GM19455 (cell line): Measurements from ENCODE around the gene CDK14.
"Not testable (repeated sequence)": the region's sequence is repeated elsewhere in the genome, so short reads cannot be mapped to it uniquely, and the experiment has no call there.

Experiments
- ATAC-seq: cut with Tn5 transposase; IDR thresholded peaks from one replicate; pipeline ENCODE4 v1.9.1; 2021; ENCODE audit not compliant: unreplicated experiment

The CDK14 gene

GRCh38 chr7:90715067-90715466 lies 118.9 kb downstream of the CDK14 start:
- ATAC-seq, result peak; percentile 45

- no peak for ATAC-seq
These were observed 121.4 kb downstream of the CDK14 start for GRCh38 chr7:90717296-90718060.

- ATAC-seq, result no peak
These were observed 123.0 kb downstream of the CDK14 start for GRCh38 chr7:90719155-90719554.

DNA sequence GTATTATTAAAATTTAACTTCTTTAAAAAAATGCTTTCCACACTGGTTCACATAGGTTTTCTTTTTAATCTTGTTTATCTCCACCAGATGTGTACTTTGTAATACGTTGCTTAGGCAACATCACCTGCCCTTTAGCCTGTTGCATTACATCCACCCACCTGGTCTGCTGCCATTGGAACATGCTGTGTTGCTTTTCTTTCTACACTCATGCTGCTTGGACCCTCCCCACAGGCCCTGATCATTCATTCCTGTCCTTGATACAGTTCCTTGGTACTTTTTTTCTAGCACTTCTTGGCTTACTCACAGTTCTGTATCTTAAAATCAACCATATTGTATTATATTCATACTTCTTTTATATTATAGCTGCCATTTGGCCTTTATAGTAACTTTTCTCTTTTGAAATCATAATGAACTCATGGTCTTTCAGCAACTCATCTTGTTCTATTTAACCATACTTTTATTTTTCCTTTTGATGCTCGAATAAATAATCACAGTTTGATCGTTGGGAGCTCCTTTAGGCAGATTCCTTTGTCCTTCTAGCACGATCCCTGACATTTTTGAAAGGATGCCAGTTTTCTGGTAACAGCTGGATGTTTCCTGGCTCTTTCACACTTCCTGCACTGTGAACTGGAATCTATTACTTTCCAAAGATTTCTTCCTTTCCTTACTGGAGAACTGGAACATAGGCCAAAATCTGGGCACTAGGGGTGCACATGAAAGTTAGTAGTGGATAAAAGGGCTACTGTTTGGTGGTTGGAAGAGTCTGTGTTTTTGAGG lies 125.1 kb downstream of the CDK14 start:
- ATAC-seq, result no peak

- no peak for ATAC-seq
These were observed 125.8 kb downstream of the CDK14 start for GRCh38 chr7:90721869-90722431.

DNA sequence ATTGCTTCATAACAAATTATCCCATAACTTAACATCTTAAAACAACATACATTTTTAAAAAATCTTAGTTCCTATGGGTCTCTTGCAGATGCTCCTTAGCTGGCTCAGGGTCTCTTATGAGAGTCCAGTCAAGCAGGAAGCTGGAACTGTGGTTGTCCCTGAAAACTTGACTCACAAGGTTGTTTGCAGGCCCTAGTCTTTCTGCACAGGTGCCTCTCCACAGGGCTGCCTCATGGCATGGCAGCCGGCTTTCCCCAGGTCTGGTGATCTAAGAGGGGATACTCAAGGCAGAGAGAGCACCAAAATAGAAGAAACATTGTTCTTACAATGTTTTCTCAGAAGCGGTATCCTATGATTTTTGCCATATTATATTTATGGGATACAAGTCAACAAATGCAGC lies 127.1 kb downstream of the CDK14 start:
- no peak for ATAC-seq

- no peak for ATAC-seq
These were observed 127.7 kb downstream of the CDK14 start for GRCh38 chr7:90723866-90724265.

- ATAC-seq, result no peak
These were observed 130.0 kb downstream of the CDK14 start for GRCh38 chr7:90726120-90726519.

- ATAC-seq, result no peak
These were observed 130.5 kb downstream of the CDK14 start for GRCh38 chr7:90726623-90727022.

GRCh38 chr7:90727412-90727811 lies 131.3 kb downstream of the CDK14 start:
- ATAC-seq, result no peak

- ATAC-seq, result peak; percentile 75
These were observed 132.4 kb downstream of the CDK14 start for GRCh38 chr7:90728568-90728967.

DNA sequence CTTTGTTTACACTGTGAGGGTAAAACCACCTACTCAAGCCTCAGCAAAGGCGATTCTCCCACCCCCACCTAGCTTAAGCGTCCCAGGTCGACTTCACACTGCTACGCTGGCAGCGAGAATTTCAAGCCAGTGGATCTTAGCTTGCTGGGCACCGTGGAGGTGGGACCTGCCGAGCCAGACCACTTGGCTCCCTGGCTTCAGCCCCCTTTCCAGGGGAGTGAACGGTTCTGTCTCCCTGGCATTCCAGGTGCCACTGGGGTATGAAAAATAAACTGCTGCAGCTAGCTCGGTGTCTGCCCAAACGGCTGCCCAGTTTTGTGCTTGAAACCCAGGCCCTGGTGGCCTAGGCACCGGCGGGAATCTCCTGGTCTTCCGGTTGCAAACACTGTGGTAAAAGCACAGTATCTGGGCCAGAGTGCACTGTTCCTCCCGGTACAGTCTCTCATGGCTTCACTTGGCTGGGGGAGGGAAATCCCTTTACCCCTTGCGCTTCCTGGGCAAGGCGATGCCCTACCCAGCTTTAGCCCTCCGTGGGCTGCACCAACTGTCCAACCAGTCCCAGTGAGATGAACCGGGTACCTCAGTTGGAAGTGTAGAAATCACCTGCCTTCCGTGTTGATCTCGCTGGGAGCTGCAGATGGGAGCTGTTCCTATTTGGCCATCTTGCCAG lies 139.6 kb downstream of the CDK14 start:
- not testable (repeated sequence) for ATAC-seq

DNA sequence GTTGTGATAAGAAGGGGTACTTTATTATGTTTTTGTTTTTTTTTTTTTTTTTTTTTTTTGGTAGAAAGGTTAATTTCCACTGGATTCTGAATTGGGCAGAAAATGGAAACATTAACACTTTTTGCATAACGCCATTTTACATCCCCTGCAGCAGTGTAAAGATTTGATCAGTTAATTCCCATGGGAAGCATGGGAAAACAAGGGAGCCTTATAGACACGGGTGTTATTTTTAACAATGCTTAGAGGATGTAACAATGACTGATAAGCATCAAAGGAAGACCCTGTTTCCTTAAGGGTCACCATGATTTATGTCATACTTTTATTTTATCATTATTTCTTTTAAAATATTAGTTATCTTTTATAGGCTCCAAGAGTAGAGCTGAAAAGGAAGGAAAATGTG lies 140.2 kb downstream of the CDK14 start:
- no peak for ATAC-seq

DNA sequence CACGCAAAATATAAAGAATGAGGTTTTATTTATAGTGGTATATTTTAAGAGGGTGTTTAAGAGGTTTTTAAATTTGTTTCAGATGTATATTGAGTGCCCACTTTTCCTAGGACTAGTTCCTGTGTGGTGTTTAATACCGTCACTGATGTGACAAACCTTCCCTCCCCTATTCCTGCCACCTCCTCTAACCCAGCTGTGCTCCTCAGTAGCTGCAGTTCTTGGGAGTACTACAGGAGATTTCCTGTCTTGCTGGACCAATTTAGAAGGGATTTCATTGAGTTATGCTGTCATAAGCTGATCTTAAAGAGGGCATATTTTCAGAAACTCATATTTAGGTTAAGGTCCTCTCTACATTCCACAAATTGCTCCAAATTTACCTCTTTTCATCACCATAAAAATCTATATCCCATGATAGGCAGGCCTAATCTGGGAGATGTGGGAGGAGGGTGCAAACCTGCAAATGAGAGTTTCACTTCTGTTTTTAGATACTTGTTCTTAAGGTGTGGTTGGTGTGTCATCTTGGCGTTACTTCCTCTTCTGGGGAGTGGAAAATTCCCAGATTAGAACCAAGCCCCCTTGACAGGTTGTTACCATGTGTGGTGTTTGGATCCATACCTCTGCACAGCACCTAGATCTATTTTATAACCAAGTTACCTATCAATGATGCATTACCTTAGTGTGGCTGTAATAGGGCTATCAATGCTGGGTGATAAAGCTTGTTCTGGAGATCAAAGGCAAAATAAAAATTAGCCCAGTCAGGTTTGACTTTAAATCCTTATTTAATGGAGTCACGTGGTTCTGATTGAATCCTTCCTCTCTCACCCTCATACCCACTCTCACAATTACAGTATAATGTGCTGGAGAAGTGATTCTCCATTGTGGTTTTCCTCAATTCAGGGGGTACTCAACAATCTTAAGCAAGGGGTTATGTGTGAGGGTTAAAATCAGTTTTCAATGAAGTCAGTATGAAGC lies 141.1 kb downstream of the CDK14 start:
- ATAC-seq, result peak; percentile 91

DNA sequence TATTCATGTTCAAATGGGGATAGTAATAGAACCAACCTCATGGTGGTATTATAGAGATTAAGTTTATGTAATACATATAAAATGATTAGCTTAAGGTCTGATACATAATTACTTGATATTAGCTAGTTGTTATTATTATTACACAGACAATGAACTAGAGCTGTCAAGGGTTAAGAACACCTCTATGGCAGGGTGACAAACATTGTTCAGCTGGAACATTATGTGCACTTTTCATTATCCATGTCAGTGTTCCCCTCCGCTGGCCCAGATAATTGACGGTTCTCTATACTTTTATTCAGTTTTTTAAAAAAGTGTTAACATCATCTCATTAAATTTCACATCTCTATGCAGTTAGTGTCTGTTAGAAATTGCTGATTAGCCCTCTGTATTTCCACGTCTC lies 142.1 kb downstream of the CDK14 start:
- no peak for ATAC-seq

DNA sequence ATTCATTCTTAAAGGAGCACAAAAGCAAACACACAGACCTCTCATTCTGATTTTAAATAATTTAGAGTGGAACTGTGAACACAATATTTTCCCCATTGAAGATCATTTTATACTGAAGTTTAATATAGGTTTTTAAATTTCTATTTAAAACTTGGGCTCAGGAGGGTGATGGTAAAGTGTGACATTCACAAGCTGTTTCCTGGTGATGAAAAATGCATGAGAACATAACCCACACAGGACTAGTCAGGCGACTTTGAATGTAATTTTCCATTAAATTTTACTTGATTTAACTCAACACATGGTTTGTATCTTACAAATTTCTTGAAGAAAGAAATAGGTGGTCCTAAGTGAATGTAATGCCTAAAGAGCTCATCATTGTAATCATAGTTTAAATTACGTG lies 143.6 kb downstream of the CDK14 start:
- no peak for ATAC-seq

DNA sequence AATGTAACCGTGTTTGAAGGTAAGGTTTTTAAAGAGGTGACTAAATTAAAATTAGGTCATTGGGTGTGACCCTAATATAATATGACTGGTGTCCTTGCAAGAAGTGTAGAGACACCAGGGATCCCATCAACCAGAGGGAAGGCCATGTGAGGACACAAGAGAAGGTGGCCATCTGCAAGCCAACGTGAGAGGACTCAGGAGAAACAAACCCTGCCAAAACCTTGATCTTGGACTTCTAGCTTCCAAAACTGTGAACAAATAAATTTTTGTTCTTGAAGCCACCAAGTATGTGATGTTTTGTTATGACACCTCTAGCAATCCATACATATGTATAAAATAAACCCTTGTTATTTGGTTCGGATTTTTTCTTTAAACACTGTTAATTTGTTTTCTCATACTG lies 144.3 kb downstream of the CDK14 start:
- no peak for ATAC-seq

- no peak for ATAC-seq
These were observed 147.5 kb downstream of the CDK14 start for GRCh38 chr7:90743626-90744025.

GRCh38 chr7:90747516-90747915 lies 151.4 kb downstream of the CDK14 start:
- ATAC-seq, result no peak

- no peak for ATAC-seq
These were observed 153.1 kb downstream of the CDK14 start for GRCh38 chr7:90749262-90749661.
